Stimulated activated CD8-positive, alpha-beta memory T cell treated with anti-CD3 and anti-CD28 coated beads, Interleukin-7, amount 100 ng/mL, for 48 hours (primary cell): ENCODE results near the gene TOR2A.

ENCODE experiments used
- DNase-seq, 2 donors: peaks; one replicate each; pipeline ENCODE4 v3.0.0-alpha.2; 2020; ENCODE audit warnings: low read depth in 1 of 2; ENCODE audit errors: extremely low read depth in 1 of 2

The TOR2A gene

DNA sequence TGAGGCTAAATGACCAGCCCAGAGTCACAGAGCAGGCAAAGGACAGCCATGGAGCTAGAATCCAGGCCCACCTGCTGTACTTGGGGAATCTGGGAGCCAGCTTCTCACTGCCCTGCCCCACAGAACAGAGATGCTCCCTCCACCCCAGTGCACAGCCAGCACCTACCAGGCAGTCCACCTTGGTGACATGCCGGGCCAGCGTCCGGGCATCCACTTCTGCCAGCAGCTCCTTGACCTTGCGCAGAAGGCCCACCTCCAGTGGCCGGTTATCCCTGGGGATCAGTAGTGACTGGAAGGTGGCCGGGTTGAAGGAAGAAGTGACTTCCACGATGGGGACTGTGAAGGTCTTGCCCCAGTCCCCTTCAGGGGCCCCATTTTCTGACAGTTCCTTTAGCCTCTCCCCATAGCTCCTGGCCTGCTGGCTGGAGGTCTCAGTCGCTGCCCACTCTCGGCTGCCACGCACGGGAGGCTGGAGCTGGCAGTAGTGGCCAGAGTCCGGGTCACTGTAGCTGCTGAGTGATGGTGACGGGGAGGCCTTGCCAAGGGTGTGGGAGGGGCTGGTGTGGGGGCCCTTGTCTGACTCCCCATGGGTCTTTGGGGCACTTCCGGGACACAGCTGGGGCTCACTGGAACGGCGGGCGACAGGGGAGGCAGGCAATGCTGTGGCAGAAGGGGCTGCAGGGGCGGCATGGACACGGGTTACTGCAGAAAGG is 9.5 kb upstream of the TOR2A start:
- DNase-seq = no peak

DNA sequence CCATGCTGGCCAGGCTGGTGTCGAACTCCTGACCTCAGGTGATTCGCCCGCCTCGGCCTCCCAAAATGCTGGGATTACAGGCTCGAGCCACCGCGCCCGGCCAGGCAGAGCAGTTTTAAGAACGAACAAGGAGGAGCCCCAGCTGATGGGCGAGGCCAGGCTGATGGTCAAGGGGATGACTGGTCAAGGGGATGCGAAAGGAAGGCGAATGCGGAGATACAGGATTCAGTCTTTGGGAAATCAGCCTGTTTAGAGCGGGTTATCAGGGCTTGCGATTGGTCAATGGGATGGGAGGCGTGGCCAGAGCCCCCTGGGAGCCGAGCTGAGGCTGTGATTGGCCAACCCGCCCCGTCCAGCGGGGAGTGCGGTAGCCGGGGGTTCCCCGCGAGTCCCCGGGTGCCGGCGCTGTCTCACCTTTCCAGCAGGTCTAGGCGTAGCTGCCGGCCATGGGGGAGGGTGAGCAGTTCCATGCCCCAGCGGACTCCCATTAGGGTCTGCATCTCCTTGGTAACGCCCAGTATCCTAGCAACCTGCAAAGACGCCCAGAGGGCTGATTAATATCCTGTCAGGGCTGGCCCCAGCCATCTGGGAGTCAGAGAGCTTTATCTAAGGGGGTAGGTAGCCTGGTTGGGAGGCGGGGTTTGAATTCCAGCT is 7.5 kb upstream of the TOR2A start:
- no peak for DNase-seq

DNA sequence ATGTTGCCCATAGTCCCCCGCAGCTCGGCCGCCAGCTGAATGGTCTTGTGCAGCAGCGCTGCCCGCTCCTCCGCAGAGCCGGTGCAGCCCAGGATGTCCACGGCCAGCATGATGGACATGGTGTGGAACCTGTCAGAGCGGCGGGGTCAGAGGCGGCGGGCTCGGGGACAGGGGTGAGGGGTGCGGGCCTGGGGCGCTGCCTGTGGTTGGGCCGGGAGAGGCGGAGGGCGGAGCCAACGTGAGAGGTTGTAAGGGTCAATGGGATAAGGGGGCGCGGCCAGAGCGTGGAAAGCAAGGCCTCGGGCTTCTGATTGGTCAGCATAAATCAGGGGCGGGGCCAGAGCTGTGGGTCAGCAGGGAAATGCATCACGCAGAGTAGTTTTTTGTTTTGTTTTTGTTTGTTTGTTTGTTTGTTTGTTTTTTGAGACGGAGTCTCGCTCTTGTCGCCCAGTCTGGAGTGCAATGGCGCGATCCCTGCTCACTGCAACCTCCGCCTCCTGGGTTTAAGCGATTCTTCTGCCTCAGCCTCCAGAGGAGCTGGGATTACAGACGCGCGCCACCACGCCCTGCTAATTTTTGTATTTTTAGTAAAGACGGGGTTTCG is 6.8 kb upstream of the TOR2A start:
- DNase-seq = no peak

DNA sequence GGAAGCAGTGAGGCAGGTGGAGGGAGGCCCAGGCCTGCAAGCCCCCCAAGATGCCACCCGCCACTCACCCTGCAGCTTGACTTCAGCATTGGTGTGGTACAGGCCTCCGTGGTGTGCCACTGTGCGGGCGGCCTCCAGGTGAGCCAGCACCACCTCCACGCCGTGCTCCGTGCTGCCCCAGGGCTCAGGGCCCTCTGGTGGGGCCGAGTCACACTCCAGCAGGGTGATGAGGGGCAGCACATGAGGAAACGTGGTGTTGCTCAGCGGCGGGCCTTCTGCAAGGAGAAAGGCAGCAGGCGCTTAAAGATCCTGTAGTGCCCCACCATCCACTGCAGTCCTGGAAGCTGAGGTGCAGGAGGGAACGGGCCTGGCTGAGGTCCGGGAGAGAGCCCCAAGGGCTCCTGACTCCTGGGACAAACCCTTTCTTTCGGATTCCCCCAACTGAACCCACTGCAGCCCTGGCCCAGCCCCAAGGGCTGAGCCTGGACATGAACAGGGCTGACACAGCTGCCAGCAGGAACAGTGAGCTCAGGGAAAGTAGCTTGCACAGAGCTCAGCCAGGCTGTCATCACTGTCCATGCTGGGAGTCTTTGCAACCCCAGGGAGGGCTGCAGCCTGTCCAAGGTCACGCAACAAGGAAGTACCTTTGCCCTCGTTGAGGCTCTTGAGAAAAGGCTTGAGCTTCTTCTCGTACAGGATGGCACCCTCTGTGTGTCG is 4.7 kb upstream of the TOR2A start:
- DNase-seq = no peak

DNA sequence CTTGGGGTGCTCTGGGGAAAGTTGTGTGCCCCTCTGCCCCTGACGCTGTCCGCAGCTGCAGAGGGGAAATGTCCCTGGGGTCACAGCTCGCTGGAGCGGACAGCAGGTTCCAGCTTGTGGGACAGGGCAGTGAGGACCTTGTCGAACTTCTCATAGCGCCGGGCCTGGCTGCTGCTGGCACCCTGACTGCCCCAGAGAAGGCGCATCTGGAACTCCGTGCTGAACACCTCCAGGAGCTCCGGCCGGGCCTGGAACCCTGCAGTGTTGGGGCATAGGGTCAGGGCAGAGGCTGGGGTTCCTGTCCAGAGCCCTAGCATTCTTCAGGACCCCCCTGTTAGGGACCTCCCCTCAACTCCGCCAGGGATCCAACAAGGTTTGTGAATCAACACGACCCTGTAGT is 3.6 kb upstream of the TOR2A start:
- DNase-seq = no peak

DNA sequence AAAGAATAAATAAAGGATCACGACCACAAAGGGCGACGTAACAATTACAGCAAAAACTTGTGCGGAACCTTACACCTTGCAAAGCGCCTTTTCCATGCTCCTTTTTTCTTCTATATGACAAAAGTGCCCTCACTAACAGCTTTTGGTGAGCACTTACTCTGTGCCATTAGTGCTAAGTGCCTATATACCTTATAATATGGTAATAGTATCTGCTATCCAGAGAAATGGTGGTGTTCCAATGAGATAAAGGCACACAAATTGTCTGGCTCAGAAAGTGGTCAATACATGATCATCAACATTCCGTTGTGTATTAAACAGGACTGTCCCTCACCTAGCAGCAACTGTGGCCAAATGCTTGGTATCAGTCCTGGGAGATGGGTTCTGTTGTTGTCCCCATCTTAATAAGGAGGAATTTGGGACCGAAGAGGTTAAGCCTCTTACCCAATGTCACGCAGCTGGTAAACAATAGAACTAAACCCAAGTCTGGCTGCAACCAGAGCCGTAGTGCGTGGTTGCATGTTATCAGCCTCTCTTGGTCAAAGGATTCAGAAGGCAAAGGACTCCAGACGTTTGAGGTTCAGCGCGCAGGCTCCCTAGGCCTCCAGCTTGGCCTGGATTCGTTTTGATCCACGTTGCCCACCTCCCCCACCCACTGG is 564 bp upstream of the TOR2A start:
- DNase-seq = no peak

DNA sequence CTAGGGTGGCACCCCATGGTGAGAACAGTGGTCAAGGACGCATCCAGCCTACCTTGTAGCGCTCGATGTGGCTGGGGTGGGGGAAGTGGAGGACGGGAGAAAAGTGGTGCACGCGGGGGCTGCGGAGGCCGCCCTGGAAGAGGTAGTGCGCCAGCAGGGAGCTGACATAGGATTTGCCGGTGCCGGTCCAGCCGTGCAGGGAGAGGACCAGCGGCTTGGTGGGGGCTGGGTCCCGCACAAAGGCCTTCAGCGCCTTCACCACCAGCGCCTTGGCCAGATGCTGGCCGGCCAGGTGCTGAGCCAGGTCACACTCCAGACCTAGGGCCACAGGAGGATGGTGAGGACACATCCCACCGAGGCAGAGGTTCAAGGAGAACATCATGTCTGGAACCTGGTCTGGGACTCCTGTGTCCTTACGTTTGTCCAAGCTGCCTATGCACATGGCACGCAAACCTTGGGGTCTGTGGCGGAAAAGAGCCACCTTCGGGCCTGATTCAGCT is 797 bp downstream of the TOR2A start:
- DNase-seq = no peak

DNA sequence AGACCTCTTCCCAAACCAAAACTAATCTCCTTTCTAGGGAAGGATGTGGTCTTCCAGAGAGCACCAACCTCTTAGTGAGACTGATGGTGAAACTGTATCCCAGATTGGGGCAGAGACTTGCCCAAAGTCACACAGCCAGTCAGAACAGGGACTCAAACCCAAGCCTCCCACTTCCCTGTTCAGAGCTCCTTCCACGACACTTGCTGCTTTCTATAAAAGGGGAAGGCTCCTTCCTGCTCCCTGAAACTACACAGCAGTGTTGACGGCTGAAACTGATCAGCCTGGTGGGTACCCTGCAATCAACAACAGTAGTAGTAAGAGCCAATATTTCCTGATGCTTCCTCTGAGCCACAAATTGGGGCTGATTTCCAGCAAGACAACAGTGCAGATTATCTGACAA is 1.5 kb downstream of the TOR2A start:
- DNase-seq = no peak

DNA sequence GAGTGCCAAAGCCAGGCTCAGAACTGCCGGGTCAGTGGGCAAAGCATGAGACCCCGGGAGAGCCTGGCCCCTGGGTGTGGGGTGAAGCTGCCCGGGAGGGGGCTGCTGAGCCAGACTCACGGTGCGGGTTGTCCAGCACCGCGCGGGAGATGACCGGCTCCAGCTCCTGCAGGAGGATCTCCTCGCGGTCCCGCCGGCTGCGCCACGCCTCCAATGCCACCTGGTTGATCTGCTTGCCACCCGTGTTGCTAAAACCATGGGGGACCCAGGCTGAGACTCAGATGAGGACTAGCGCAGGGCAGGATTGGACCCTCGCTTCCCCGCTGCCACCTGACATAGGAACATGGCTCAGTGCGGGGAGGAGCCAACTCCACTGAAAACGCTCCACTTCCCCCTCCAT is 2.6 kb downstream of the TOR2A start:
- no peak for DNase-seq

DNA sequence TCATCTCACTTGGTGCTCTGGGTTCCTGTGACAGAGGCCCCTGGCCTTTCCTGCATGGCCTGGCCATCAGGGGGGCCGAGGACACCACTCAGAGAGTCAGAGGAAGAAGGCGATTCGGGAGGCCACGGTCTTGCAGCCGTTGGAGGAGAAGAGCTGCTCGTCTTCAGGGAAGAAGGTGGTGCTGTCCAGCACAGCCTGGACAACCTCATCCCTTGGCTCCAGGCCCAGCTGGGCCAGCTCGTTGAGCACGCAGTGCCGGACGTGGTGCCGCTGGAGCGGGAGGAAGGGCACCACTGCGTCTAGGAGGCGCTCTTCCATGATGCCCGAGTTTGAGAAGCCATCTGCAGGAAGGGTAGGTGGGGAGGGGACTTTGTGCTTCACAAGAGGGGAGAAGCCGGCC is 3.2 kb downstream of the TOR2A start:
- no peak for DNase-seq

DNA sequence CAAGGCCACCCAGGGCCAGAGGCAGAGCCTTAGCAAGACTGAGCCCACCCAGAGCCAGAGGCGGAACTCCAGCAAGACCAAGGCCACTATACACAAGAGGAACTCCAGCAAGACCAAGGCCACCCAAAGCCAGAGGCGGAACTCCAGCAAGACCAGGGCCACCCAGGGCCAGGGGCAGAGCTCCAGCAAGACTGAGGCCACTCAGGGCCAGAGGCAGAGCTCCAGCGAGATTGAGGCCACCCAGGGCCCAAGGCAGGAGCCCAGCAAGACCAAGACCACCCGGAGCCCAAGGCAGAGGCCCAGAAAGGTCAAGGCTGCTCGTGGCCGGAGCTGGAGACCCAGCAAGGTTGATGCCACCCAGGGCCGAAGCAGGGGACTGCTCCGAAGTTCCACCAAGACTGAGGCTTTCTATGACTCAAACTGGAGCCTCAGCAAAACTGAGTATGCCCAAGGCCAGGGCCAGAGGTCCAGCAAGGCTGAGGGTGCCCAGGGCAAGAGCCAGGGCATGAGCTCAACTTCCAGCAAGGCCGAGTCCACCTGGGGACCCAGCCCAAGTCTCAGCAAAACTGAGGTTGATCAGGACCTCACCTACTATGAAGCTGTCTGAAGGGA is 4.2 kb downstream of the TOR2A start:
- no peak for DNase-seq

DNA sequence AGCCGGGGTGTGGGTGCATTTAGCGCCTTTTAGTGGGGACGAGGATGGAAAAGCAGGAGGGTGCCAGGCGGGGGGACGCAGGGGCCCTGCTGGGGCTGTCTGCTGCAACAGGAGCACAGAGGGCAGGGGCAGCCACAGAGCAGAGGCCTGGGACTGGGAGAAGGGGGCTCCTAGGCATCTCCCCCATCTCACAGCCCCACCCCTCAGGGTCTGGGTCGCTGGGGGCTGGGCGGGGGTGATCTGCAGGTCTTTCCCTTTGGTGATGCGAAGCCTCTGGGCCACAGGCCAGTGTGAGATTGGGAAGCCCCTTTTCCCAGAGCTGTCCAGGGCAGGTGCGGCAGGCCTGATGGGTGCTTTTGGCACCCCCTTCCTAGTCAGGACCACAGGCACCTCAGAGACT is 4.8 kb downstream of the TOR2A start:
- DNase-seq = no peak

DNA sequence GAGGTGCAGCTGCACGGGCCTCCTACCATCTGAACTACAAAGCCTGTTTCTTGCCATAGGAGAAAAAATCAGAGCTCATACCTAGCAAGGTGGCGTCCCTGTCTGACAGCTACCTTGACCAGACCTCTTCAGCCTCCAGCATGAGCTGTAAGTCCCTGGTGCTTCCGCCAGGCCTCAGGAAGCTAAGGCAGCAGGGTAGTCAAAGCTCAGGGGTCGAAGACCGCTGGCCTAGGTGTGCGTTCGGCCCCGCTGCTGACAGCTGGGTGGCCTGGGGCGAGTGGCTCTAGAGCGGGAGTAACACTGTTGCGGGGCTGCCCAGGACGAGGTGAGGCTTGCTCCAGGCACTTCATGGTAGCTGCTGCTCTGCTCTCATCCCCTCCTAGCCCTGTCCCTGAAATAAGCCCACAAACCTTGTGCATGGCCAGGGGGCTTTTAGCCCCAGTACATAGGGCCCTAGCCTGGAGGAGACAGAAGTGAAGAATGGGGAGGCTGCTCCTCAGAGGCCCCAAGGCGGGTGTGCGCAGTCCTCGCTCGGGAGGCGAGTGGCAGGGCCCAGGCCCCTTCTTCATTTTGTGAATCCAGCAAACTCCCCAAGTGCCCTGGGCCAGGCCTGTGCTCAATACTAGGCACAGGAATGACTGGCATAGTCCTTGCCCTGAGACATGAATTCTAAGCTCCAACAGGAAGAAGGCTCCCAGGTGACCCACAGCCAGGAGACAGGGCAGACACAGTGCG is 5.4 kb downstream of the TOR2A start:
- no peak for DNase-seq

DNA sequence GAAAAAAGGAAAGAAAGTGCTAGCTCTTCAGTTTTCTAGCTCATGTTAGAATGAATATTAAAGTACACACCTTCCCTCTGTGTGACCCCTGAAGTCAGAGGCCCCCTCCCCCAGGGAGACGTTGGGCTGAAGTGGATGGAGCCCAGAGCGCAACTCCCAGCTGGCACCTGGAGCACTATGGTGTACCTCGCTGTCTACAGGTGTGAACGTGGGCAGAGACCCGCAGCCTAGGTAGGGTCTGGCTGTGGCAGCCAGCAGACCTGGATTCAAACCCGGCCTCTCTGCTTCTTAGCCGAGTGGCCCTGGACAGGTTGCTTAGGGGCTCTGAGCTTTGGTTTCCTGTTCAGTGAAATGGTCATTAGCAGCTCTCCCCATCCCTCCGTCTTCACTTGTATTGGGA is 6.3 kb downstream of the TOR2A start:
- no peak for DNase-seq

DNA sequence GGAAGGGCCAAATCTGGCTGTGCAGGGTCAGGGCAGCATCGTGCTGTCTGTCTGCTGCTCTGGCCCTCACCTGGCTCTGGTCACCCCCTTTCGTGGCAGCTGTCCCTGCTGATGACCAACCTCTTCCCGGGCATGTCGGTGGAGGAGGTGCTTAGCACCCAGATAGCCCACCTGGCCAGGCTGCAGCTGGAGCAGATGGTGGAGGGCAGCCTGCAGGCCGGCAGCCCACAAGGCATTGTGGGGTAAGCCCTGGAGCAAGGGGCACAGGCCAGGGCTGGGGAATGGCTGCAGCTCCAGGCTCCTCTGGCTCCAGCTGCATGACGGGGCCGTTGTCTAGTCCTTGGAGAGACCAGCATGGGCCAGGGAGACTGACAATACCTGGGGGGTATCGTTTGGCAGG is 8.2 kb downstream of the TOR2A start:
- DNase-seq = no peak

DNA sequence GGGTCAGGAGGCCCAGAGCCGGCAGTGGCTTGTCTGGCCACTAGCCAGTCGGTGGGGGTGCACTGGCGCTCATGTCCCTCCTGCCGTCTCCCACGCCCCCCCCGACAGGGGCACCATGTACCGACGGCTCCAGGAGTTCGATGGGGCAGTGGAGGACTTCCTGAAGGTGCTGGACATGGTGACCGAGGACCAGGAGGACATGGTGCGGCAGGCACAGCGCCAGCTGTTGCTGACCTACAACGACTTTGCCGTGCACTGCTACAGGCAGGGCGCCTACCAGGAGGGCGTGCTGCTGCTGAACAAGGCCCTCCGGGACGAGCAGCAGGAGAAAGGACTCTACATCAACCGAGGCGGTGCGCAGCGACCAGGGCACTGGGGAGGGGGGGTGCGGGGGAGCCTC is 11.1 kb downstream of the TOR2A start:
- no peak for DNase-seq

DNA sequence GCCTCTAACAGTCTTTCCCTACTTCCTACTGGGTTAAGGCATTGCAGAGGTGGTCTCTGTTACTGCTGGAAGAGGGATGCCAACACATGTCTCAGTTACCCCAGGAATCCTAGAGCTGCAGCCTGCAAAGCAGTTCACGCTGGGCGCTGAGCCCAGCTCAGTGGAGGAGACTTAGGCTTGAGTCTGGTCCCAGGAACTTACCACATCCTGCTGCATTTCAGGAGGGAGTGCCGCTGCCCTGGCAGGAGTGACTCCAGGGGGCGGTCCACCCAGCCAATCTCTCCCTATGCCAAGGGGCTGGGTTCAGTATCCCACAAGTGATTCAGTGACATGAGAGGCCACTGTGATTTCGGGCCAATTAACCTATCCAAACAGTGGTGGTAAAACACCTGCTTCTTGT is 11.7 kb downstream of the TOR2A start:
- no peak for DNase-seq

DNA sequence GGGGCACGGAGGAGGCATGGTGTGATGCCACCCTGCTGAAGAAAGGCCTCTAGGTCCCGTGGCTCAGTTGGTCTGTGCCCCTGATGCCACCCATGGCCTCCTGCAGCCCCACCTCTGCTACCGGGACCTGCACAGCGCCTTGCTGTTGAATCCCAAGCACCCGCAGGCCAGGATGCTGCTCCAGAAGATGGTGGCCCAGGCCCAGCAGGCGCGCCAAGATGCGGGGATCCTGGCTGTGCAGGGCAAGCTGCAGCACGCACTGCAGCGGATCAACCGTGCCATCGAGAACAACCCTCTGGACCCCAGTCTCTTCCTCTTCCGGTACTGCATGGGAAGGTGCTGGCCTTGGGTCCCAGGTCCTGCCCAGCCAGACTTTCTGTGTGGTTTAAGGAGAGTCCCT is 12.1 kb downstream of the TOR2A start:
- DNase-seq = no peak

DNA sequence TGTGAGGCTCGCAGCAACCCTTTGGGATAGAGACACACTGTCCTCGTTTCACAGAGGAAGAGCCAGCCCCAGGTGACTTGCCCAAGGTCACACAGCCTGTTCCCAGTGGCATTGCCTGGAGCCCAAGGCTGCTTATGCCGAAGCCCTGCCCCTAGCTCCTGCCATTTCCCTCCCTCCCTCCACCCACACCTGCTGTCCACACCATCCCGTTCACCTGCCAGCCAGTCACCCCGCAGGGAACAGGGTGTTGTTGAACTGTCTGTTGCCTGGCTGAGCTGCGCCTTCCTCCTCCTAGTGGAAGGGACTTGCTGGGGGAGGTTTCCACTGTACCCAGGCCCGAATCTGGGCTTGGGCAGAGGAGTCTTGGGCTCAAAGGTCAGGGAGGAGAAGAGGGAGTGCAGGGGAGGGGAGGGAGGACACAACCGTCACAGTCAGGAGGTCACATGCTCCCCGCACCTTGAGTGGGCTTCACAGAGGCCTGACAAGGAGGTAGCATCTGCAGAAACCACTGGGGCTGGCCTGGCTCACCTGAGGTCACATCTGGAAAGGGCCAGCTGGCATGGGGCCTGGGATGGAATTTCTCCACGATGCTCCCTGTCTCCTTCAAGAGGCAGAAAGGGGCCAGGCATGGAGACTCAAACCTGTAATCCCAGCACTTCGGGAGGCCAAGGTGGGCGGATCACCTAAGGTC is 12.9 kb downstream of the TOR2A start:
- no peak for DNase-seq
